Endothelial cell of umbilical vein (primary cell): Measurements from ENCODE around the gene VPS41. TPM values are rescaled to one million over a fixed set of nuclear protein-coding genes. Genes with fewer than 3 reads are reported as not detected.

Experiments used
- BruUV-seq: library from RNA; stranded (reverse); fragments of 400-500 nt; replicated peaks from 2 replicates; lab custom pipeline; 2021; lab: Mats Ljungman, UMichigan
- CTCF ChIA-PET: fragments of 300-600, 350-600 bp; sonication (Branson Sonifier 250); formaldehyde crosslinking; loops from one replicate; lab custom pipeline; 2021; ENCODE audit warnings: antibody characterized with exemption, inconsistent platforms; lab: Charles Lee
- POLR2A ChIA-PET: fragments of 300-600, 350-600 bp; sonication (Branson Sonifier 250); formaldehyde crosslinking; loops from one replicate; lab custom pipeline; 2021; ENCODE audit warnings: antibody characterized with exemption, inconsistent platforms; lab: Charles Lee
- DNase-seq: peaks from one replicate; pipeline ENCODE4 v3.0.0-alpha.2; 2011; ENCODE audit warnings: low read depth, low spot score
- FAIRE-seq: peaks from 2 replicates; lab custom pipeline; 2011; peaks lifted over from hg19 to GRCh38; lab: Jason Lieb, UNC
- H2AFZ ChIP-seq: 2 replicates; pipeline ENCODE4 v1.6.0; 2012; ENCODE audit warnings: low read depth, low read length, control low read depth, inconsistent platforms
- H3K27ac ChIP-seq: 2 replicates; pipeline ENCODE4 v1.5.1; 2011; ENCODE audit warnings: low read depth, mild to moderate bottlenecking, control low read depth, low read length, moderate library complexity; ENCODE audit not compliant: insufficient read depth
- H3K27me3 ChIP-seq, 2 experiments: 2 replicates each; pipeline versions ENCODE4 v1.6.0 to v1.6.1; 2011; ENCODE audit warnings: low read length in 2 of 2, mixed read lengths in 1 of 2; ENCODE audit not compliant: control insufficient read depth in 2 of 2, insufficient read depth in 2 of 2
- H3K36me3 ChIP-seq, 2 experiments: 2 replicates in 1 of 2; 3 replicates in 1 of 2; pipeline ENCODE4 v1.5.1; 2011; ENCODE audit warnings: low read length in 2 of 2, mild to moderate bottlenecking in 1 of 2, moderate library complexity in 1 of 2; ENCODE audit not compliant: control insufficient read depth in 2 of 2, insufficient read depth in 2 of 2; ENCODE audit errors: extremely low read depth in 1 of 2
- H3K4me1 ChIP-seq: 3 replicates; pipeline ENCODE4 v1.5.1; 2011; ENCODE audit warnings: mild to moderate bottlenecking, low read length; ENCODE audit not compliant: control insufficient read depth, insufficient read depth; ENCODE audit errors: extremely low read depth
- H3K4me2 ChIP-seq: 2 replicates; pipeline ENCODE4 v1.6.1; 2011; ENCODE audit warnings: low read length, control low read depth, mixed read lengths; ENCODE audit not compliant: insufficient read depth
- H3K4me3 ChIP-seq, 3 experiments: fragments of 200-600 bp in 1 of 3; sonication (generic), shearing (Covaris generic) in 1 of 3; replicated peaks in 1 of 3; 2 replicates each; pipeline ENCODE4 v1.5.1; 2011 to 2016; ENCODE audit warnings: control low read depth in 3 of 3, low read length in 3 of 3, mild to moderate bottlenecking in 2 of 3, inconsistent platforms in 1 of 3, low read depth in 1 of 3, moderate library complexity in 1 of 3; ENCODE audit not compliant: insufficient read depth in 1 of 3
- H3K79me2 ChIP-seq: 2 replicates; pipeline ENCODE4 v1.6.0; 2012; ENCODE audit warnings: low read length, inconsistent platforms; ENCODE audit not compliant: control insufficient read depth, insufficient read depth
- H3K9ac ChIP-seq: replicated peaks from 2 replicates; pipeline ENCODE3; 2011; ENCODE audit warnings: low read length, control low read depth; ENCODE audit not compliant: insufficient read depth; ENCODE audit errors: extremely low read depth
- H3K9me1 ChIP-seq: replicated peaks from 3 replicates; pipeline ENCODE4 v1.6.0; 2011; ENCODE audit warnings: mild to moderate bottlenecking, low read length; ENCODE audit not compliant: control insufficient read depth, insufficient read depth; ENCODE audit errors: extremely low read depth
- H3K9me3 ChIP-seq: replicated peaks from 2 replicates; pipeline ENCODE4 v1.5.1; 2012; ENCODE audit warnings: low read length, inconsistent platforms; ENCODE audit not compliant: control insufficient read depth, insufficient read depth
- H4K20me1 ChIP-seq: replicated peaks from 2 replicates; pipeline ENCODE3; 2011; ENCODE audit warnings: mild to moderate bottlenecking, low read length; ENCODE audit not compliant: control insufficient read depth, insufficient read depth; ENCODE audit errors: extremely low read depth
- EZH2 ChIP-seq: IDR thresholded peaks from 2 replicates; pipeline ENCODE4 v1.6.1; 2012; ENCODE audit warnings: borderline replicate concordance, low read depth, mild to moderate bottlenecking, moderate library complexity, low read length, inconsistent platforms; ENCODE audit not compliant: severe bottlenecking
- FOS ChIP-seq: IDR thresholded peaks from 2 replicates; pipeline ENCODE4 v1.6.1; 2011; ENCODE audit warnings: mild to moderate bottlenecking, low read length, moderate library complexity, borderline replicate concordance; ENCODE audit not compliant: insufficient read depth
- GATA2 ChIP-seq: IDR thresholded peaks from 2 replicates; pipeline ENCODE4 v1.7.0; 2011; ENCODE audit warnings: low read depth, mild to moderate bottlenecking, moderate library complexity, mixed read lengths, low read length; ENCODE audit not compliant: insufficient read length, insufficient read depth
- JUN ChIP-seq: IDR thresholded peaks from 2 replicates; pipeline ENCODE4 v1.6.1; 2011; ENCODE audit warnings: borderline replicate concordance, low read depth; ENCODE audit not compliant: insufficient read length, insufficient read depth
- MYC ChIP-seq: IDR thresholded peaks from one replicate; pipeline ENCODE4 v1.6.1; 2011; ENCODE audit warnings: mild to moderate bottlenecking, low read depth, low read length
- POLR2A ChIP-seq: IDR thresholded peaks from 2 replicates; pipeline ENCODE4 v1.6.1; 2012; ENCODE audit warnings: low read depth, mild to moderate bottlenecking, control low read depth, low read length
- POLR2AphosphoS5 ChIP-seq: IDR thresholded peaks from 2 replicates; pipeline ENCODE4 v1.6.1; 2012; ENCODE audit warnings: low read depth, mild to moderate bottlenecking, control low read depth, low read length, moderate library complexity; ENCODE audit not compliant: insufficient read depth
- dilution Hi-C: fragments of 300-500 bp; cut with MboI; formaldehyde crosslinking; loops from one replicate; pipeline ENCODE4 v1.15.0; 2019; ENCODE audit warnings: low sequenced_read_pairs; ENCODE audit not compliant: extremely low pct_ligation_motif_present
- intact Hi-C: fragments of 100-400 bp; cut with micrococcal nuclease; formaldehyde crosslinking; loops from one replicate; pipeline ENCODE4 v1.10.0; 2022
- polyA plus RNA-seq, 4 experiments: library from polyadenylated mRNA; depleted of rRNA in 3 of 4; stranded (reverse) in 3 of 4; unstranded in 1 of 4; fragments of >200 nt; gene quantifications; 2 replicates each; pipeline versions ENCODE4 v1.2.1 to v1.2.3, GENCODE V29; 2011 to 2012; ENCODE audit warnings: missing spikeins in 1 of 4
- total RNA-seq: library from RNA; stranded (reverse); gene quantifications from 2 replicates; pipeline ENCODE4 v1.2.3, GENCODE V29; 2021
- TF ChIP-seq, protein P1 (sequence below): IDR thresholded peaks from 2 replicates; pipeline ENCODE4 v1.6.1; 2011; ENCODE audit not compliant: insufficient read depth, insufficient read length
- TF ChIP-seq, protein P2 (sequence below), 2 donors: IDR thresholded peaks; 1 replicate in 1 of 2; 2 replicates in 1 of 2; pipeline ENCODE4 v1.5.1; 2011; ENCODE audit warnings: low read length in 2 of 2, mild to moderate bottlenecking in 2 of 2, moderate library complexity in 2 of 2, control low read depth in 1 of 2, inconsistent platforms in 1 of 2, low read depth in 1 of 2; ENCODE audit not compliant: insufficient read depth in 1 of 2; ENCODE audit errors: extremely low read depth in 1 of 2

VPS41 gene
- total and polyA plus RNA-seq, 2 donors (not counting 3 experiments of a cell fraction or from before 2014, with no cell fraction given): 14.3 to 79.8 TPM

DNA sequence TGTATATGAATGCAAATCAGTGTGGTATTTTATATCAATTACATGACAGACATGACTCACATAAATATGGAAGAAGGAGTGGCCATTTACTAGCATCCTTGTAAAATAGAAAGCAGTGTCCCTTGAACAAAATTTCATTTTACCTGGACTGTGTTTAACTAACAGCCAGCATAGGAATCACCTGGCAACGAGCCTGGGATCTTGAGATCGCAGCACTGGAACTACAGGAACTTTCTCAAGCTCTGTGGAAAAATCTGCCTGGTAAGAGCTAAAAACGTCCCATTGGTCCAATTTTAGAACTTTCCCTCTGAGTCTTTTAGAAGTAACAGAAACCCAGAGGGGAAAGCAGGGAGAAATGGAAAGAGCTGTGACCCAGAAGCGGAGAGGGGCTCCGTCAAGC, 208.9 kb downstream of the VPS41 start:
- no peaks in the 10 kb centered on the region for H3K9me3 ChIP-seq
- dilution Hi-C loops (no loop called here), intact Hi-C loops (no loop called here)
- no peaks in the 10 kb centered on the region for H3K27me3 ChIP-seq
- no peak overlapping the region for H3K4me2 ChIP-seq
- no peaks in the 10 kb centered on the region for H3K36me3 ChIP-seq
- no peak overlapping the region for H2AFZ ChIP-seq
- H4K20me1 ChIP-seq: no peaks in the 10 kb centered on the region
- no peak overlapping the region for H3K4me3 ChIP-seq
- no TSS peak for BruUV-seq
- POLR2A ChIA-PET: no interaction called here
- H3K9me1 ChIP-seq: no peaks in the 10 kb centered on the region
- TF ChIP-seq, protein P1, sequence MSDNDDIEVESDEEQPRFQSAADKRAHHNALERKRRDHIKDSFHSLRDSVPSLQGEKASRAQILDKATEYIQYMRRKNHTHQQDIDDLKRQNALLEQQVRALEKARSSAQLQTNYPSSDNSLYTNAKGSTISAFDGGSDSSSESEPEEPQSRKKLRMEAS: no peak
- TF ChIP-seq POLR2A: no peak
- TF ChIP-seq EZH2: no peak
- TF ChIP-seq POLR2AphosphoS5: no peak
- TF ChIP-seq, protein P2, sequence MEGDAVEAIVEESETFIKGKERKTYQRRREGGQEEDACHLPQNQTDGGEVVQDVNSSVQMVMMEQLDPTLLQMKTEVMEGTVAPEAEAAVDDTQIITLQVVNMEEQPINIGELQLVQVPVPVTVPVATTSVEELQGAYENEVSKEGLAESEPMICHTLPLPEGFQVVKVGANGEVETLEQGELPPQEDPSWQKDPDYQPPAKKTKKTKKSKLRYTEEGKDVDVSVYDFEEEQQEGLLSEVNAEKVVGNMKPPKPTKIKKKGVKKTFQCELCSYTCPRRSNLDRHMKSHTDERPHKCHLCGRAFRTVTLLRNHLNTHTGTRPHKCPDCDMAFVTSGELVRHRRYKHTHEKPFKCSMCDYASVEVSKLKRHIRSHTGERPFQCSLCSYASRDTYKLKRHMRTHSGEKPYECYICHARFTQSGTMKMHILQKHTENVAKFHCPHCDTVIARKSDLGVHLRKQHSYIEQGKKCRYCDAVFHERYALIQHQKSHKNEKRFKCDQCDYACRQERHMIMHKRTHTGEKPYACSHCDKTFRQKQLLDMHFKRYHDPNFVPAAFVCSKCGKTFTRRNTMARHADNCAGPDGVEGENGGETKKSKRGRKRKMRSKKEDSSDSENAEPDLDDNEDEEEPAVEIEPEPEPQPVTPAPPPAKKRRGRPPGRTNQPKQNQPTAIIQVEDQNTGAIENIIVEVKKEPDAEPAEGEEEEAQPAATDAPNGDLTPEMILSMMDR (IDR thresholded peaks at IDR 0.05; ENCODE audit: extremely low read depth in 1 of 2, insufficient read depth in 1 of 2, low read depth in 1 of 2, low read length in 2 of 2): no peak
- TF ChIP-seq JUN: no peak
- no peak for TF ChIP-seq GATA2
- no peak for TF ChIP-seq MYC
- no peak for TF ChIP-seq FOS
- no peaks in the 10 kb centered on the region for H3K4me1 ChIP-seq
- H3K9ac ChIP-seq: no peak overlapping the region
- no peak for DNase-seq
- H3K27ac ChIP-seq: no peak overlapping the region
- H3K79me2 ChIP-seq: no peaks in the 10 kb centered on the region
- CTCF ChIA-PET: interaction anchor here (1.3 to 1.4 kb wide), 2 partner anchors 39 to 62 kb away, joined by 3 to 5 read pairs; no protein-coding TSS in a partner anchor
- no peak for FAIRE-seq
